HepG2 (cell line): ENCODE data around the gene UBXN1. TPM values are rescaled to one million over a fixed set of nuclear protein-coding genes. Genes with fewer than 3 reads are reported as not detected.
A peak's percentile ranks its signal among the peaks of the same experiment; 100 is the strongest.

Experiments
- CREB1 ChIP-seq, 2 experiments: fragments of 450-650 bp in 1 of 2; IDR thresholded peaks; 2 replicates each; pipeline ENCODE4 v1.6.1; 2016 to 2017; ENCODE audit warnings: control low read depth in 1 of 2, mild to moderate bottlenecking in 1 of 2, missing compliant biosample characterization in 1 of 2, missing genetic modification characterization in 1 of 2
- EED ChIP-seq: sonication (generic); formaldehyde crosslinking; IDR thresholded peaks from 2 replicates; pipeline ENCODE4 v1.5.0; 2020; ENCODE audit warnings: mild to moderate bottlenecking, missing genetic modification reagents
- ELK4 ChIP-seq: sonication (generic); formaldehyde crosslinking; IDR thresholded peaks from 2 replicates; pipeline ENCODE4 v1.9.0; 2021; ENCODE audit warnings: missing genetic modification reagents, borderline replicate concordance
- KDM5B ChIP-seq: sonication (generic); formaldehyde crosslinking; IDR thresholded peaks from 2 replicates; pipeline ENCODE4 v1.4.0; 2020; ENCODE audit warnings: missing genetic modification reagents, mild to moderate bottlenecking, borderline replicate concordance
- MZF1 ChIP-seq: sonication (generic); formaldehyde crosslinking; IDR thresholded peaks from 2 replicates; pipeline ENCODE4 v1.8.1; 2023; ENCODE audit warnings: mild to moderate bottlenecking, missing genetic modification reagents, borderline replicate concordance
- NR3C1 ChIP-seq: sonication (generic); formaldehyde crosslinking; IDR thresholded peaks from 2 replicates; pipeline ENCODE4 v1.4.0; 2020; ENCODE audit warnings: missing genetic modification reagents
- SSRP1 ChIP-seq: IDR thresholded peaks from 2 replicates; pipeline ENCODE4 v1.6.1; 2016; ENCODE audit warnings: control low read depth
- ZBTB14 ChIP-seq: sonication (generic); formaldehyde crosslinking; IDR thresholded peaks from 2 replicates; pipeline ENCODE4 v1.4.0; 2020; ENCODE audit warnings: missing genetic modification reagents
- ZFP91 ChIP-seq: sonication (generic); formaldehyde crosslinking; IDR thresholded peaks from 2 replicates; pipeline ENCODE4 v1.9.0; 2022; ENCODE audit warnings: missing genetic modification reagents, mild to moderate bottlenecking, borderline replicate concordance
- ZGPAT ChIP-seq: IDR thresholded peaks from 2 replicates; pipeline ENCODE4 v1.6.1; 2016; ENCODE audit warnings: mild to moderate bottlenecking
- ZKSCAN1 ChIP-seq: fragments of 150-350 bp; IDR thresholded peaks from 2 replicates; pipeline ENCODE4 v1.6.1; 2014; ENCODE audit warnings: low read length
- ZMYM2 ChIP-seq: sonication (generic); formaldehyde crosslinking; IDR thresholded peaks from 2 replicates; pipeline ENCODE4 v1.8.0; 2022; ENCODE audit warnings: mild to moderate bottlenecking, missing genetic modification reagents
- ZNF354B ChIP-seq: sonication (generic); formaldehyde crosslinking; IDR thresholded peaks from 2 replicates; pipeline ENCODE4 v1.8.0; 2022; ENCODE audit warnings: mild to moderate bottlenecking, missing genetic modification reagents
- ZNF567 ChIP-seq: sonication (generic); formaldehyde crosslinking; IDR thresholded peaks from 2 replicates; pipeline ENCODE4 v1.8.1; 2023; ENCODE audit warnings: mild to moderate bottlenecking, missing genetic modification reagents, borderline replicate concordance
- ZNF615 ChIP-seq: sonication (generic); formaldehyde crosslinking; IDR thresholded peaks from 2 replicates; pipeline ENCODE4 v1.5.0; 2020; ENCODE audit warnings: mild to moderate bottlenecking, missing genetic modification reagents, borderline replicate concordance
- ZSCAN21 ChIP-seq: sonication (generic); formaldehyde crosslinking; IDR thresholded peaks from 2 replicates; pipeline ENCODE4 v1.8.0; 2022; ENCODE audit warnings: mild to moderate bottlenecking, missing genetic modification reagents, moderate library complexity, borderline replicate concordance
- polyA plus RNA-seq, 8 experiments: library from polyadenylated mRNA; depleted of rRNA in 3 of 8; stranded (reverse) in 7 of 8; unstranded in 1 of 8; fragments of >200 nt; fragmentation: Illumina TruSeq in 4 of 8; extraction: Trizol in 4 of 8; gene quantifications; 2 replicates each; pipeline versions ENCODE4 v1.2.1 to v1.2.3, GENCODE V29; 2011 to 2016; ENCODE audit warnings: low read depth in 4 of 8, missing spikeins in 1 of 8, mixed read lengths in 1 of 8; ENCODE audit not compliant: insufficient read depth in 1 of 8
- total RNA-seq, 5 experiments: library from RNA; depleted of rRNA; stranded (reverse); fragments of >200 nt; fragmentation: Illumina TruSeq; extraction: Trizol; gene quantifications; 2 replicates each; pipeline ENCODE4 v1.2.3, GENCODE V29; 2016; ENCODE audit warnings: low read depth in 1 of 5
- TF ChIP-seq, protein P1 (sequence below): sonication (generic); formaldehyde crosslinking; IDR thresholded peaks from 2 replicates; pipeline ENCODE4 v1.4.0; 2020; ENCODE audit warnings: missing genetic modification reagents

Gene UBXN1
- total and polyA plus RNA-seq, 2 of the 13 experiments (the other 11 are each of a cell fraction or from before 2014, with no cell fraction given) = 47.5 to 52.4 TPM

DNA sequence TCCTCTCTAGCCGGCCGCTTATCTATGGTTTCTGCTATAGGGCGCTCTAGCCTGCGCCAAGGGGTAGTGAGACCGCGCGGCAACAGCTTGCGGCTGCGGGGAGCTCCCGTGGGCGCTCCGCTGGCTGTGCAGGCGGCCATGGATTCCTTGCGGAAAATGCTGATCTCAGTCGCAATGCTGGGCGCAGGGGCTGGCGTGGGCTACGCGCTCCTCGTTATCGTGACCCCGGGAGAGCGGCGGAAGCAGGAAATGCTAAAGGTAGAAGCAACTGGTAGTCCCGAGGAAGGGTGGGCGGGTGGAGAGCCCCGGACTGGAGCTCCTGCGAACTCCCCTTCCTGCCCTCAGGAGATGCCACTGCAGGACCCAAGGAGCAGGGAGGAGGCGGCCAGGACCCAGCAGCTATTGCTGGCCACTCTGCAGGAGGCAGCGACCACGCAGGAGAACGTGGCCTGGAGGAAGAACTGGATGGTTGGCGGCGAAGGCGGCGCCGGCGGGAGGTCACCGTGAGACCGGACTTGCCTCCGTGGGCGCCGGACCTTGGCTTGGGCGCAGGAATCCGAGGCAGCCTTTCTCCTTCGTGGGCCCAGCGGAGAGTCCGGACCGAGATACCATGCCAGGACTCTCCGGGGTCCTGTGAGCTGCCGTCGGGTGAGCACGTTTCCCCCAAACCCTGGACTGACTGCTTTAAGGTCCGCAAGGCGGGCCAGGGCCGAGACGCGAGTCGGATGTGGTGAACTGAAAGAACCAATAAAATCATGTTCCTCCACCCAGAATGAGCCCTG is 7.1 kb downstream of the UBXN1 start, which contains the start of the genes LBHD1 and UQCC3 (continued):
- TF ChIP-seq EED (CRISPR knock-in tag) = no peak; the same call in none of the 2 replicates
- no peak for TF ChIP-seq ZNF615 (CRISPR knock-in tag)
- TF ChIP-seq, protein P1, sequence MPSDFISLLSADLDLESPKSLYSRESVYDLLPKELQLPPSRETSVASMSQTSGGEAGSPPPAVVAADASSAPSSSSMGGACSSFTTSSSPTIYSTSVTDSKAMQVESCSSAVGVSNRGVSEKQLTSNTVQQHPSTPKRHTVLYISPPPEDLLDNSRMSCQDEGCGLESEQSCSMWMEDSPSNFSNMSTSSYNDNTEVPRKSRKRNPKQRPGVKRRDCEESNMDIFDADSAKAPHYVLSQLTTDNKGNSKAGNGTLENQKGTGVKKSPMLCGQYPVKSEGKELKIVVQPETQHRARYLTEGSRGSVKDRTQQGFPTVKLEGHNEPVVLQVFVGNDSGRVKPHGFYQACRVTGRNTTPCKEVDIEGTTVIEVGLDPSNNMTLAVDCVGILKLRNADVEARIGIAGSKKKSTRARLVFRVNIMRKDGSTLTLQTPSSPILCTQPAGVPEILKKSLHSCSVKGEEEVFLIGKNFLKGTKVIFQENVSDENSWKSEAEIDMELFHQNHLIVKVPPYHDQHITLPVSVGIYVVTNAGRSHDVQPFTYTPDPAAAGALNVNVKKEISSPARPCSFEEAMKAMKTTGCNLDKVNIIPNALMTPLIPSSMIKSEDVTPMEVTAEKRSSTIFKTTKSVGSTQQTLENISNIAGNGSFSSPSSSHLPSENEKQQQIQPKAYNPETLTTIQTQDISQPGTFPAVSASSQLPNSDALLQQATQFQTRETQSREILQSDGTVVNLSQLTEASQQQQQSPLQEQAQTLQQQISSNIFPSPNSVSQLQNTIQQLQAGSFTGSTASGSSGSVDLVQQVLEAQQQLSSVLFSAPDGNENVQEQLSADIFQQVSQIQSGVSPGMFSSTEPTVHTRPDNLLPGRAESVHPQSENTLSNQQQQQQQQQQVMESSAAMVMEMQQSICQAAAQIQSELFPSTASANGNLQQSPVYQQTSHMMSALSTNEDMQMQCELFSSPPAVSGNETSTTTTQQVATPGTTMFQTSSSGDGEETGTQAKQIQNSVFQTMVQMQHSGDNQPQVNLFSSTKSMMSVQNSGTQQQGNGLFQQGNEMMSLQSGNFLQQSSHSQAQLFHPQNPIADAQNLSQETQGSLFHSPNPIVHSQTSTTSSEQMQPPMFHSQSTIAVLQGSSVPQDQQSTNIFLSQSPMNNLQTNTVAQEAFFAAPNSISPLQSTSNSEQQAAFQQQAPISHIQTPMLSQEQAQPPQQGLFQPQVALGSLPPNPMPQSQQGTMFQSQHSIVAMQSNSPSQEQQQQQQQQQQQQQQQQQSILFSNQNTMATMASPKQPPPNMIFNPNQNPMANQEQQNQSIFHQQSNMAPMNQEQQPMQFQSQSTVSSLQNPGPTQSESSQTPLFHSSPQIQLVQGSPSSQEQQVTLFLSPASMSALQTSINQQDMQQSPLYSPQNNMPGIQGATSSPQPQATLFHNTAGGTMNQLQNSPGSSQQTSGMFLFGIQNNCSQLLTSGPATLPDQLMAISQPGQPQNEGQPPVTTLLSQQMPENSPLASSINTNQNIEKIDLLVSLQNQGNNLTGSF (CRISPR knock-in tag) = no peak
- peak; percentile 85; the same call in 1 of the 2 replicates for TF ChIP-seq ZNF354B (CRISPR knock-in tag)
- peak; percentile 88 for TF ChIP-seq ZFP91
- no peak; the same call in 1 of the 2 replicates for TF ChIP-seq ZBTB14 (CRISPR knock-in tag)
- TF ChIP-seq ZSCAN21 = no peak; the same call in 1 of the 2 replicates
- no peak for TF ChIP-seq ZKSCAN1
- no peak for TF ChIP-seq NR3C1 (CRISPR knock-in tag)
- 0 out of 2 replicates have a peak, but pooled peaks have one; percentile 19 for TF ChIP-seq MZF1 (CRISPR knock-in tag)
- peak; percentile 81 for TF ChIP-seq ZGPAT
- TF ChIP-seq ELK4 = 0 out of 2 replicates have a peak, but pooled peaks have one; percentile 31
- TF ChIP-seq CREB1 (IDR thresholded peaks at IDR 0.05) = no peak
- no peak; the same call in 1 of the 2 replicates for TF ChIP-seq CREB1 (CRISPR knock-in tag; IDR thresholded peaks at IDR 0.05)
- peak; percentile 14; the same call in 1 of the 2 replicates for TF ChIP-seq SSRP1 (CRISPR knock-in tag)
- no peak; the same call in 1 of the 2 replicates for TF ChIP-seq ZMYM2 (CRISPR knock-in tag)
- peak; percentile 68 for TF ChIP-seq KDM5B (CRISPR knock-in tag)
- peak; percentile 97 for TF ChIP-seq ZNF567 (CRISPR knock-in tag)
